Raji (cell line): Measurements from ENCODE around the gene LILRB3.

ENCODE experiments used
- POLR2A ChIP-seq: IDR thresholded peaks from 2 replicates; pipeline ENCODE4 v1.6.1; 2011; ENCODE audit warnings: low read depth, low read length, control low read depth; ENCODE audit not compliant: insufficient read depth

Gene LILRB3

GRCh38 chr19:54207983-54208783 is 14.6 kb downstream of the LILRB3 start:
- TF ChIP-seq POLR2A, result no peak

DNA sequence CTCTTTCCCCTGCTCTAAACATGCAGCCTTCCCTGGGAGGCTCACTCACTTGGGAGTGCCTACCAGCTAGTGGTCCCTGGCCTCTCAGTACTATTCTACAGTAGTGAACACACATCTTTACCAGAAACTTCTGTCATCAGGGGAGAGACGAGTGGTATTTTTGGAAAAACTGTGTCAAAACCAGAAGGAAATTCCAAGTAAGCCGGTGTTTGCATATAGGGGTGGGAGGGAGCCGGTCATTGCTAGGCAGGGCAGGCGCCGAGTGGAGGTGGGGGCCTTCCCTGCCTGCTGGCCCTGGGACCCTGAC is 15.2 kb downstream of the LILRB3 start:
- no peak for TF ChIP-seq POLR2A

- TF ChIP-seq POLR2A, result no peak
Observed at GRCh38 chr19:54206831-54207177, 16.0 kb downstream of the LILRB3 start.

- no peak for TF ChIP-seq POLR2A
Observed at GRCh38 chr19:54206030-54206830, 16.6 kb downstream of the LILRB3 start.

DNA sequence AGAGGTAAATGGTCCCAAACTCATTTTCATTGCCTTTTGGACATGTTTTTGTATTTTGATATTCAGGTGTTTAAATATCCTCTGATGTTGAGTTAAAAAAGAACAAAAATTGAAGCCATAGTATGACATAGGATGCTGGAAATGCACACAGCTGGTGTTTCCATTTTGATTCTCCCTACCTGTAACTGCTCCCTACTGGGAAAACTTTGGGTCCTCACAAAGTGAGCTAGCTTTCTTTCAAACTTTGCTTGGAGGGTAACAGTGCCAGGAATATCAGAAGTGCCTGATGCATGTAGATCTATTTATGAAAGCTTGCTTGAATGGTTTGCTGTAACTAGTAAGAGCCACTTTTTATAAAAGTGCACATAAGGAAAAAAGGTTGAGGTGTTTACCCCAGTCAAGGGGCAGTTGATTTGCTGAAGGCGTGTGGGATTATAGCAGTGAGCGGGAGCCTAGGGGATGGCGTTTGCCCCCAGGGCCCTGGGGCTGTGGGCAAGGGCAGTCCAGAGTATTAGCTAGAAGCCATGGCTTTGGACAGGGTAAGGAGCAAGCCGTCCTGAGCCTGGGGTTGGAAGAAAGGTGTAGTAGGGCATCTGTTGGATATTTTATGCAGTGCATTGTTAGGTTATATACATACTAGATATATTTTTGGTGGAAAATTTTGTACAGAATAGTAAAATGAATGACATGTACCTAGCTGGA is 17.9 kb downstream of the LILRB3 start:
- no peak for TF ChIP-seq POLR2A

GRCh38 chr19:54203151-54203611 is 19.6 kb downstream of the LILRB3 start:
- TF ChIP-seq POLR2A, result no peak

GRCh38 chr19:54201980-54202379 is 20.8 kb downstream of the LILRB3 start:
- no peak for TF ChIP-seq POLR2A

DNA sequence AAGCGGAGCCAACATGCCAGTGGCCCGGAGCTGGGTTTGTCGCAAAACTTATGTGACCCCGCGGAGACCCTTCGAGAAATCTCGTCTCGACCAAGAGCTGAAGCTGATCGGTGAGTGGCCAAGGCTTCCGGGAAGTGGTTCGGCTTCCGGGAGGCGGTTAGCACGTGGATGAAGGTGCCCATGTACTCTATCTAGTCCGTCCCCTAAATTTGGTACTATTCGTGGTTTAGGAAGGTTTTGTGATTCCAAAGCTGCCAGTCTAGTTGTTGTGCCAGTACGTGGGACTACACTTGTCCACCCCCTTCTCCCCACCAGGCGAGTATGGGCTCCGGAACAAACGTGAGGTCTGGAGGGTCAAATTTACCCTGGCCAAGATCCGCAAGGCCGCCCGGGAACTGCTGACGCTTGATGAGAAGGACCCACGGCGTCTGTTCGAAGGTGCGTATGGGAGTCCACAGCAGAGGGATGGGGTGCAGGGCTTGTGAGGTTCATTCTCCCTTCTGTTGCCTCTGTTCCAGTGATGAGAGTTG is 21.6 kb downstream of the LILRB3 start:
- no peak for TF ChIP-seq POLR2A

DNA sequence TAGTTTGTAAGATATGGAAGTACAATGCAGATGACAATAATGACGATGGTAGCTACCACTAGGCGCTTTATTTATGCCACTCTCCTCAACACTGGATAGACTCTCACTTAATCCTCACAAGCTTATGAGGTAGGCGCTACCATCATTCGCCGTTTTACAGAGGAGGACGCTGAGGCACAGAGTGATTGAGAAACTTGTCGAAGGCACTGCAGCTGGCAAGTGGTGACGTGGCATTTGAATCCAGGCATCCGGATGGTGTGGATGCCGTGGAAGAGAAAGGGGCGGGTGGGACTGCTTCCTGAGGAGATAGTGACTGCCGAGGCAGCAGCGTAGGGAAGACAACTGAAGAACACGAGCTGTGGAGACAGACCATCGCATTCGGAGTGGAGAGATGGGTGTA is 23.4 kb downstream of the LILRB3 start:
- TF ChIP-seq POLR2A, result no peak

GRCh38 chr19:54197121-54197520 is 25.7 kb downstream of the LILRB3 start:
- TF ChIP-seq POLR2A, result no peak

GRCh38 chr19:54196536-54196935 is 26.3 kb downstream of the LILRB3 start:
- TF ChIP-seq POLR2A, result no peak

GRCh38 chr19:54193011-54193410 is 29.8 kb downstream of the LILRB3 start:
- TF ChIP-seq POLR2A, result no peak

DNA sequence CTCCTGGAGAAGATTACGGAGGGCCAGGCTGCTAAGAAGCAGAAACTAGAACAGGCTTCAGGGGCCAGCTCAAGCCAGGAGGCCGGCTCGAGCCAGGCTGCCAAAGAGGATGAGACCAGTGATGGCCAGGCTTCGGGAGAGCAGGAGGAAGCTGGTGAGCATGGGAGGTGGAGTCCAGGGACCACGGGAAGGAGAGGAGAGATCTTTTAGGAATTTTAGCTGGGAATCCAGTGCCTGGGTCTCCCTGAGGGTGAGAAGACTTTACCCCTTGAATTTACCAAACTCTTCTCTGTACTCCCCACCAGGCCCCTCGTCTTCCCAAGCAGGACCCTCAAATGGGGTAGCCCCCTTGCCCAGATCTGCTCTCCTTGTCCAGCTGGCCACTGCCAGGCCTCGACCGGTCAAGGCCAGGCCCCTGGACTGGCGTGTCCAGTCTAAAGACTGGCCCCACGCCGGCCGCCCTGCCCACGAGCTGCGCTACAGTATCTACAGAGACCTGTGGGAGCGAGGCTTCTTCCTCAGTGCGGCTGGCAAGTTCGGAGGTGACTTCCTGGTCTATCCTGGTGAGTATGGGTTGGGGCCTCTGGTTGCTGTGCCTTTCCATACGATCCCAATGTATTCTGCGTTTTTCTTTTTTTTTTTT is 30.9 kb downstream of the LILRB3 start:
- TF ChIP-seq POLR2A, result no peak

DNA sequence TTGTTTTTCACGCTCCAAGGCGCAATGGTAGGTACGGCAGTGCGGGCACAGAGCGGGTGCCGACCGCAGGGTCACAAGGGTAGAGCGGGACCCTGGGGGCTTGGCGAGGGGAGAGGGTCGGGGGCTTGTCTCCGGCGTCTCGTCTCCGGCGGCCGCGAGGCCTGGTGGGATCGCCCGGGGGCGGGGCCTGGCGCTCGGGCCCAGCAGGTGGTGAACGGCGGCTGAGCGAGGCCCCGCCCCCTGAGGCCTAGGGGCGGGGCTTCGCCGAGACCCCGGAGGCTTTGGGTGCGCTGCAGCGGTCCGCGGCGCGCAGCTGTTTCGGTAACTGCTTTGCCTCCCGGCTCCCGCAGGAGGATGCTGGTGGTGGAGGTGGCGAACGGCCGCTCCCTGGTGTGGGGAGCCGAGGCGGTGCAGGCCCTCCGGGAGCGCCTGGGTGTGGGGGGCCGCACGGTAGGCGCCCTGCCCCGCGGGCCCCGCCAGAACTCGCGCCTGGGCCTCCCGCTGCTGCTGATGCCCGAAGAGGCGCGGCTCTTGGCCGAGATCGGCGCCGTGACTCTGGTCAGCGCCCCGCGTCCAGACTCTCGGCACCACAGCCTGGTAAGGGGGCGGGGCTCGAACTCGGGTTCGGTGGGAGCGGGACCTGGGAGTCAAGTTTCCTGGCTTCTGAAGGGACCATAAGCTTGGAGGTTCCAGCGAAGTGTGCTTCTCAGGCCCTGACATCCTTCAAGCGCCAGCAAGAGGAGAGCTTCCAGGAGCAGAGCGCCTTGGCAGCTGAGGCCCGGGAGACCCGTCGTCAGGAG is 31.6 kb downstream of the LILRB3 start, which contains the start of gene TSEN34:
TSS of gene TSEN34 (plus strand) at position 298 of the 800 bp plus-strand sequence. CDS start at position 355, 57 bp downstream.
- TF ChIP-seq POLR2A, result peak; percentile 85
